ENCODE results near the gene KIFC3.

GRCh38 chr16:57807252-57807967 is 5.1 kb upstream of the KIFC3 start:
- TF ChIP-seq RFX5 (IDR thresholded peaks at IDR 0.05; ENCODE audit: low read depth, low read length) (no peak), MED1 (CRISPR knock-in tag; IDR thresholded peaks at IDR 0.05) (no peak), SMAD9 (CRISPR knock-in tag; IDR thresholded peaks at IDR 0.05) (no peak), NKX3-1 (CRISPR knock-in tag; IDR thresholded peaks at IDR 0.05) (no peak), ZNF639 (CRISPR knock-in tag; conservative IDR thresholded peaks at IDR 0.05) (no peak), SMAD1 (CRISPR knock-in tag; IDR thresholded peaks at IDR 0.05; ENCODE audit: borderline replicate concordance, low read depth) (no peak), RBM22 (optimal IDR thresholded peaks at IDR 0.05; ENCODE audit: low read length) (no peak), YY1 (IDR thresholded peaks at IDR 0.05; ENCODE audit: insufficient read depth, insufficient replicate concordance, low read depth, low read length) (no peak)

All from HepG2 (cell line).